Gastrocnemius medialis (tissue), 4 donors: ENCODE measurements around the gene SLC25A41. TPM values are rescaled to one million over a fixed set of nuclear protein-coding genes. Genes with fewer than 3 reads are reported as not detected.

Source experiments
- ATAC-seq, 2 donors: fragments of 150-250 bp; one replicate each; pipeline ENCODE4 v1.9.1; 2016
- DNase-seq, 2 donors: peaks; one replicate each; pipeline ENCODE4 v3.0.0-alpha.2; 2019
- H3K27ac ChIP-seq, 4 donors: fragments of 200-600 bp; sonication (generic); 1 replicate in 1 of 4; 2 replicates in 3 of 4; pipeline ENCODE4 v1.5.1; 2016 to 2018; ENCODE audit warnings: mild to moderate bottlenecking in 2 of 4, moderate library complexity in 1 of 4
- H3K27me3 ChIP-seq, 3 donors: fragments of 200-600 bp; sonication (generic) in 2 of 3; 1 replicate in 1 of 3; 2 replicates in 2 of 3; pipeline versions ENCODE4 v1.5.1 to v1.6.0; 2016 to 2019; ENCODE audit warnings: mild to moderate bottlenecking in 1 of 3, moderate library complexity in 1 of 3
- H3K36me3 ChIP-seq, 2 donors: fragments of 200-600 bp; sonication (generic) in 1 of 2; one replicate each; pipeline ENCODE4 v1.5.1; 2017 to 2018
- H3K4me1 ChIP-seq, 2 donors: fragments of 200-600 bp; sonication (generic) in 1 of 2; one replicate each; pipeline ENCODE4 v1.5.1; 2016 to 2017; ENCODE audit warnings: mild to moderate bottlenecking in 2 of 2
- H3K4me3 ChIP-seq, 4 donors: fragments of 200-600 bp; sonication (generic) in 3 of 4; 1 replicate in 1 of 4; 2 replicates in 3 of 4; pipeline ENCODE4 v1.5.1; 2016 to 2019; ENCODE audit warnings: mild to moderate bottlenecking in 2 of 4
- H3K9me3 ChIP-seq, 3 donors: fragments of 200-600 bp; sonication (generic) in 2 of 3; 1 replicate in 1 of 3; 2 replicates in 2 of 3; pipeline ENCODE4 v1.5.1; 2016 to 2019
- POLR2A ChIP-seq, 2 donors: fragments of 450-650 bp; IDR thresholded peaks; one replicate each; pipeline ENCODE4 v1.6.1; 2017; ENCODE audit warnings: antibody characterized with exemption in 2 of 2, mild to moderate bottlenecking in 2 of 2, moderate library complexity in 2 of 2
- in situ Hi-C, 4 donors: fragments of 200-750 bp; cut with MboI; loops; one replicate each; pipeline versions ENCODE4 v1.15.0 to v1.8.0; 2017; ENCODE audit warnings: low sequenced_read_pairs in 4 of 4
- intact Hi-C: fragments of 100-400 bp; cut with DNase I; formaldehyde crosslinking; loops from one replicate; pipeline ENCODE4 v1.15.1; 2023; ENCODE audit warnings: low total_unique reads
- total RNA-seq, 4 donors: library from RNA; depleted of rRNA; stranded (reverse); fragments of >200 nt; gene quantifications; one replicate each; pipeline versions ENCODE4 v1.1.0 to v1.2.3, GENCODE V29; 2016
- TF ChIP-seq, protein P1 (sequence below), 5 experiments: fragments of 450-650 bp in 3 of 5; fragments of 200-600 bp in 2 of 5; sonication (generic) in 2 of 5; IDR thresholded peaks in 4 of 5; conservative IDR thresholded peaks in 1 of 5; 1 replicate in 4 of 5; 2 replicates in 1 of 5; pipeline ENCODE4 v1.5.1; 2016 to 2019; ENCODE audit warnings: antibody characterized with exemption in 5 of 5, mild to moderate bottlenecking in 3 of 5, moderate library complexity in 3 of 5

Gene SLC25A41
- total RNA-seq, 4 donors from 2014 or later: 0.42 TPM; not detected in 3

DNA sequence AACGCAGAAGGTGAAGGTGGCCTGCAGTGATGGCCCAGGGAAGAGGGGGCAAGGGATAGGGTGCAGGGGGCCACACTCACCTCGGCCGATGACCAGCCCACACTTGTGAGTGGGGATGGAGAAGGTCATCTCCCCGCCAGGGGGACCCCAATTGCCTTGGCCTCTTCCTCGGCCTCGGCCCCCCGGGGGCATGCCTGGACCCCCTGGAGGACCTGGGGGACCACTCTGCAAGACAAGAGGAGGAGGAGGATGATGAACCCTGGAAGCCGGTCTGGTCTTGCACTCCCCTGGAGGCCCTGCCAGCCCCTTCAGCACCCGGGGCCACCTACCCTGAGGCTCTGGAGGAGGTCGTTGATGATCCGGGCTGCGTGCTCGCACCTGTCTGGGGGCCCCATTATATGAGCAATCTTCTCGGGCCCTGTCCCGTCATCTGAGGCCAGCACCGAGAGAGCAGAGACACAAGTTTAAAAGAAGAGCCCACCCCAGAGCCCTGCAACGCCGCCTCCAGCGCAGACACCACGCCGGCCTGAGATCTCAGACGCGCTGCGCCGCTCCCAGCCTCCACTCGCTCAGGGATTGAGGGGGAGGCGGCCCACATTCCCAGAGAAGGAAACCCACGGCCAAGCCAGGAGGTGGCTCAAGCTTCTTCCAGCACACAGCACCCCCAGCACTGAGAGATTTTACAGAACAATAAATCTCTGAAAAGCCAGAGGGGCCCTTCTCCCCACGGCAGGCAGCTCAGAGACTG lies 16.7 kb downstream of the SLC25A41 start:
- in situ Hi-C loops: no loop called here
- no peak for ATAC-seq
- H3K4me1 ChIP-seq: no peaks in the 10 kb centered on the region
- no peaks in the 10 kb centered on the region for H3K27me3 ChIP-seq
- H3K27ac ChIP-seq: no peak overlapping the region
- no peak overlapping the region for H3K4me3 ChIP-seq
- intact Hi-C loops: no loop called here
- peaks cover 0 to 81% of the 10 kb centered on the region in 2 donors for H3K36me3 ChIP-seq
- DNase-seq: no peak
- no peaks in the 10 kb centered on the region for H3K9me3 ChIP-seq
- TF ChIP-seq, protein P1, sequence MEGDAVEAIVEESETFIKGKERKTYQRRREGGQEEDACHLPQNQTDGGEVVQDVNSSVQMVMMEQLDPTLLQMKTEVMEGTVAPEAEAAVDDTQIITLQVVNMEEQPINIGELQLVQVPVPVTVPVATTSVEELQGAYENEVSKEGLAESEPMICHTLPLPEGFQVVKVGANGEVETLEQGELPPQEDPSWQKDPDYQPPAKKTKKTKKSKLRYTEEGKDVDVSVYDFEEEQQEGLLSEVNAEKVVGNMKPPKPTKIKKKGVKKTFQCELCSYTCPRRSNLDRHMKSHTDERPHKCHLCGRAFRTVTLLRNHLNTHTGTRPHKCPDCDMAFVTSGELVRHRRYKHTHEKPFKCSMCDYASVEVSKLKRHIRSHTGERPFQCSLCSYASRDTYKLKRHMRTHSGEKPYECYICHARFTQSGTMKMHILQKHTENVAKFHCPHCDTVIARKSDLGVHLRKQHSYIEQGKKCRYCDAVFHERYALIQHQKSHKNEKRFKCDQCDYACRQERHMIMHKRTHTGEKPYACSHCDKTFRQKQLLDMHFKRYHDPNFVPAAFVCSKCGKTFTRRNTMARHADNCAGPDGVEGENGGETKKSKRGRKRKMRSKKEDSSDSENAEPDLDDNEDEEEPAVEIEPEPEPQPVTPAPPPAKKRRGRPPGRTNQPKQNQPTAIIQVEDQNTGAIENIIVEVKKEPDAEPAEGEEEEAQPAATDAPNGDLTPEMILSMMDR (IDR thresholded peaks at IDR 0.05 in 4 of 5, conservative IDR thresholded peaks at IDR 0.05 in 1 of 5): no peak
- no peak for TF ChIP-seq POLR2A (IDR thresholded peaks at IDR 0.05)

DNA sequence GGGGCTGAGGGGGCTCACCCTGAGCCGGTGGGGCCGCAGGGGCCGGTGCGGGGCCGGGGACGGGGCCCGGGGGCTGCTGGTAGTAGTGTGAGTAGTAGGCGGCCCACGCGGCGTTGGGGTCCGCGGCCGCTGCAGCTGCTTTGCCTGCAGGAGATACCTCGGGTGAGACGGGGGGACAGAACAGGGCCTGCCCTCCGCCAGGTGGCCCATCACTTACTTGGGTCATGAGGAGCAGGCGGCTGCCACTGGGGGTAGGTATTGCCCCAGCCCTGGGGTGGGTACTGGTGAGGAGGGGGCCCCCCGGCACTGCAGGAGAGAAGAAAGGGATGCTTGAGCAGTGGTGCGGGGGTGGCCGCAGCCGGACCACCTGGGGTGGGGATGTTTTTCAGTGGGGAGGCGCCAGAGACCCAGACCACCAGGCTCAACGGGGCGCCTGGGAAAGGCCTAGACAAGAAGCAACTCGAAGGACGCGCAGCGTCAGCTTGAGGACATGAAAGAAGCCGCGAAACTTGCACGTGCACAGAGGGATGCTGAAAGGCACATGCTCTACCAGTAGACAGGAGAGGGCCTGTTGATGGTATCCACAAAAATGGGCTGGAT lies 17.9 kb downstream of the SLC25A41 start:
- Histone ChIP-seq H3K4me1 (no peaks in the 10 kb centered on the region), H3K27me3 (no peaks in the 10 kb centered on the region), H3K27ac (no peak overlapping the region), H3K36me3 (peaks cover 0 to 69% of the 10 kb centered on the region in 2 donors), H3K9me3 (no peaks in the 10 kb centered on the region), H3K4me3 (no peak overlapping the region)
- intact Hi-C loops (no loop called here), in situ Hi-C loops (no loop called here)
- TF ChIP-seq, protein P1 (IDR thresholded peaks at IDR 0.05 in 4 of 5, conservative IDR thresholded peaks at IDR 0.05 in 1 of 5): no peak
- no peak for TF ChIP-seq POLR2A (IDR thresholded peaks at IDR 0.05)
- no peak for ATAC-seq
- no peak for DNase-seq

DNA sequence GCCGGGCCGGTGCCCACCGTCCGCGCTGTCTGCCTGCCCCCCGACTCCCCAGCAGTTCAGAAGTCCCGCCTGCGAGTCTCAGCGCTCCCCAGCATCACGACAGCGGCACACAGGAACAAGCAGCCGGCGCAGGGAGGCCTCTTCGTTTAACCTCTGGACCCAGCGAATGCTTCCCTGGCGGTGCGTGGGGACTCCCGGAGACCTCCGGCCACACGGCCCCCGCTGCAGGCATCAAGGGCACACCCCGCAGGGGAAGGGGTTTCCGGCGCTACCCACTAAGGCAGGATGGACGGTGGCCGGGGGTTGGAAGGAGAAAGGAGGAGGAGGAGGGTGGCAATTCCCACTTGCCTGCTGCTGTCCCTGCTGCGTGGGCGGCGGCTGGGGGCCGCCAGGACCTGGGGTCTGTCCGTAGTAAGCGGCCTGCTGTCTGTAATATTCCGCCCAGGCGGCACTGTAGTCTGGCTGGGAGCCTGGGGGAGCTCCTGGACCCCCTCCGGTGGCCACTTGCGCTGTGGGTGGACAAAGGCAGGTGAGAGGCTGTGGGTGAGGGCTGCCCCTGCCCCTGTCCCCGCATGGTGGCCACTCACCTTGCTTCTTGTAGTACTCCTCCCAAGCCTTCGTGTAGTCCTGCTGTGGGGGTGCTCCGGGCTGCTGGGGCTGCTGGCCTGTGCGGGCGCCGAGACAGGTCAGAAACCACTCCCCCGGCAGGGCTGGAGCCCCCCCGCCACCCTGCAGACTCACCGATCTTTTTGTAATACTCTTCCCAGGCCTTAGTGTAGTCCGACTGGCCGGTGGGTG lies 18.6 kb downstream of the SLC25A41 start:
- intact Hi-C loops (no loop called here), in situ Hi-C loops (no loop called here)
- no peak for ATAC-seq
- H3K4me1 ChIP-seq: no peaks in the 10 kb centered on the region
- H3K36me3 ChIP-seq: peaks cover 0 to 62% of the 10 kb centered on the region in 2 donors
- H3K4me3 ChIP-seq: no peak overlapping the region
- no peak for TF ChIP-seq POLR2A (IDR thresholded peaks at IDR 0.05)
- TF ChIP-seq, protein P1 (IDR thresholded peaks at IDR 0.05 in 4 of 5, conservative IDR thresholded peaks at IDR 0.05 in 1 of 5): no peak
- no peak overlapping the region for H3K27ac ChIP-seq
- no peaks in the 10 kb centered on the region for H3K9me3 ChIP-seq
- H3K27me3 ChIP-seq: no peaks in the 10 kb centered on the region
- no peak for DNase-seq

DNA sequence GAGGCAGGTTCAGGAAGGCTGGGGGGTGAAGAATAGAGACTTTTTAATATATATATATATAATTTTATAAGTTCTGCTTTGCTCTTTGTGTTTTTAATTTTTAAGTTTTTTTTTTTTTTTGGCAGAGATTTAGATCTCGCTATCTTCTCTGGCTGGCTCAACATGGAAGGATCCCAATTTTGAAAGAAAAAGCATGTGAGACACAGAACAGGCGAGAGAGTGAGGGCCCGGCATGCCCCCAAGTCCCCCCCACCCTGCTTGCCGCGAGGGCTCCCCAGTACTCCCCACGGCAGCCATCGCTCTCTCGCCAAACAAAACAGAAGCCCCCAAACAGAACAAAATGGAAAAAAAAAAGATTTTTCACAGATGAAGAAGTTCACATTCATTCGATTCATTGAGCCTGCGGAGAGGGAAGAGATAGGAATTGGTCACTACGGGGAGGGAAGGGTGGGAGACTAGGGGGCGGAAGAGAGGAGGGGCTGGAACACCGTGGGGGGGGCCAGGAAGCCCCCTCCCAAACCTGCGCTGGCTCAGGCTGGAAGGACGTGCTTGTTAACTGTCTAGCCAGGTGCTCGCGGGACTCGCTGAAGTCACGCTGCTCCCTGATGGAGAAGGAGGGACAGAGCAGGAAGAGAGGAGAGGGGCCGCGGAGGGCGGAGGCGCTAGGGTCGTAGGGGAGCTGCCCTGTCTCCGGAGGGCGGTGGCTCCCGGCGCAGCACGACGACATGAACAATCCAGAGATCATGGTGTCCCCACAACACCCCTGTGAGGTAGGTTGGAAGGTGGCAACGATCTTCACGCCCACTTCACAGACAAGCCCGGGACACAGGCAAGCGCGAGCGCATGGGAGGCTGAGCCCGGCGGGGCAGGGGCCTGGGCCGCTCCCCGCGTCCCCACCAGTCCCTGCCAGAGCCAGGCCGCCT lies 19.6 kb downstream of the SLC25A41 start:
- Histone ChIP-seq H3K9me3 (no peaks in the 10 kb centered on the region), H3K4me3 (no peak overlapping the region), H3K36me3 (peaks cover 0 to 52% of the 10 kb centered on the region in 2 donors), H3K27me3 (no peaks in the 10 kb centered on the region), H3K27ac (no peak overlapping the region), H3K4me1 (no peaks in the 10 kb centered on the region)
- DNase-seq (no peak), ATAC-seq (no peak)
- intact Hi-C loops (no loop called here), in situ Hi-C loops (no loop called here)
- TF ChIP-seq, protein P1 (IDR thresholded peaks at IDR 0.05 in 4 of 5, conservative IDR thresholded peaks at IDR 0.05 in 1 of 5): no peak
- no peak for TF ChIP-seq POLR2A (IDR thresholded peaks at IDR 0.05)
